Breast epithelium (tissue), 3 donors: Measurements from ENCODE around the gene RBM19.

Experiments
- CTCF ChIP-seq, 3 donors: fragments of 450-650 bp; IDR thresholded peaks; one replicate each; pipeline ENCODE4 v1.5.1; 2016 to 2017; ENCODE audit warnings: antibody characterized with exemption in 3 of 3, mild to moderate bottlenecking in 3 of 3, moderate library complexity in 3 of 3
- POLR2A ChIP-seq: fragments of 450-650 bp; IDR thresholded peaks from one replicate; pipeline ENCODE4 v1.6.1; 2016; ENCODE audit warnings: antibody characterized with exemption, mild to moderate bottlenecking, moderate library complexity
- POLR2AphosphoS5 ChIP-seq, 3 donors: sonication (generic); formaldehyde crosslinking; IDR thresholded peaks; one replicate each; pipeline ENCODE4 v1.6.1; 2017; ENCODE audit warnings: antibody characterized with exemption in 3 of 3

- no peak for TF ChIP-seq POLR2AphosphoS5 (IDR thresholded peaks at IDR 0.05)
- no peak for TF ChIP-seq POLR2A
- no peak for TF ChIP-seq CTCF (IDR thresholded peaks at IDR 0.05)
Observed at GRCh38 chr12:113793250-113793649, 172.9 kb downstream of the RBM19 start.
